A549 (cell line): ENCODE measurements around the gene BRD8. TPM values are rescaled to one million over a fixed set of nuclear protein-coding genes. Genes with fewer than 3 reads are reported as not detected.

Experiments
- ATAC-seq, 2 experiments: fragments of 200-7000 bp in 1 of 2; fragments of >200 bp in 1 of 2; cut with Nextera tagmentation in 1 of 2; cut with Tn5 transposase in 1 of 2; 3 replicates each; pipeline versions ENCODE4 v1.8.0 to v1.9.1; 2018 to 2020; ENCODE audit warnings: mild to moderate bottlenecking in 1 of 2, moderate library complexity in 1 of 2
- CTCF ChIA-PET: fragments of 300-600 bp; sonication (Branson Sonifier 250); formaldehyde crosslinking; extraction: SDS; loops from one replicate; lab custom pipeline; 2021; ENCODE audit warnings: antibody characterized with exemption, inconsistent platforms; lab: Yijun Ruan, JAX
- POLR2A ChIA-PET: fragments of 350-600 bp; formaldehyde crosslinking; extraction: SDS; loops from one replicate; lab custom pipeline; 2021; ENCODE audit warnings: antibody characterized with exemption, inconsistent platforms; lab: Yijun Ruan, JAX
- DNase-seq, 2 experiments: peaks; one replicate each; pipeline versions ENCODE4 v3.0.0 to v3.0.0-alpha.2; 2011 to 2016; ENCODE audit warnings: low read depth in 1 of 2, low spot score in 1 of 2
- FAIRE-seq: peaks from 2 replicates; lab custom pipeline; 2011; peaks lifted over from hg19 to GRCh38; lab: Jason Lieb, UNC
- H3K27ac ChIP-seq, 2 experiments: fragments of >200 bp; sonication (Bioruptor Twin); formaldehyde crosslinking; 3 replicates each; pipeline ENCODE4 v1.5.1; 2016 to 2017
- H3K4me1 ChIP-seq: fragments of >200 bp; sonication (Bioruptor Twin); formaldehyde crosslinking; 3 replicates; pipeline ENCODE4 v1.6.1; 2016
- H3K4me2 ChIP-seq: fragments of >200 bp; sonication (Bioruptor Twin); formaldehyde crosslinking; 3 replicates; pipeline ENCODE4 v1.6.1; 2016
- H3K4me3 ChIP-seq: fragments of >200 bp; sonication (Bioruptor Twin); formaldehyde crosslinking; 3 replicates; pipeline ENCODE4 v1.5.1; 2016
- H3K9me3 ChIP-seq: fragments of >200 bp; sonication (Bioruptor Twin); formaldehyde crosslinking; 3 replicates; pipeline ENCODE4 v1.6.1; 2016
- BHLHE40 ChIP-seq: IDR thresholded peaks from 2 replicates; pipeline ENCODE4 v1.6.1; 2012; ENCODE audit warnings: low read depth, low read length, inconsistent platforms
- CHD2 ChIP-seq: fragments of 150-350 bp; IDR thresholded peaks from 2 replicates; pipeline ENCODE4 v1.6.1; 2014; ENCODE audit warnings: low read length; ENCODE audit not compliant: partially characterized antibody
- CTCF ChIP-seq: fragments of >200 bp; sonication (Bioruptor Twin); formaldehyde crosslinking; IDR thresholded peaks from 3 replicates; pipeline ENCODE4 v1.5.1; 2016
- EHMT2 ChIP-seq: fragments of 200-600 bp; sonication (generic); IDR thresholded peaks from 2 replicates; pipeline ENCODE4 v1.6.1; 2016; ENCODE audit warnings: antibody characterized with exemption, low read depth, mild to moderate bottlenecking, moderate library complexity
- HDAC2 ChIP-seq: fragments of 200-600 bp; sonication (generic); IDR thresholded peaks from 2 replicates; pipeline ENCODE4 v1.6.1; 2016
- HEYL ChIP-seq: fragments of 250-450 bp; sonication (Bioruptor Pico); IDR thresholded peaks from 2 replicates; pipeline ENCODE4 v1.8.0; 2021; ENCODE audit warnings: mild to moderate bottlenecking, moderate library complexity
- HMGXB4 ChIP-seq: fragments of 250-450 bp; sonication (Bioruptor Pico); IDR thresholded peaks from 2 replicates; pipeline ENCODE4 v1.5.0; 2021; ENCODE audit warnings: mild to moderate bottlenecking, moderate library complexity, borderline replicate concordance
- HOXA7 ChIP-seq: fragments of 250-450 bp; sonication (Bioruptor Pico); IDR thresholded peaks from 2 replicates; pipeline ENCODE4 v1.5.0; 2020; ENCODE audit warnings: mild to moderate bottlenecking, moderate library complexity
- HOXB5 ChIP-seq: fragments of 250-450 bp; sonication (Bioruptor Pico); IDR thresholded peaks from 2 replicates; pipeline ENCODE4 v1.5.0; 2020; ENCODE audit warnings: mild to moderate bottlenecking, moderate library complexity
- JUNB ChIP-seq: fragments of >200 bp; sonication (Bioruptor Twin); formaldehyde crosslinking; IDR thresholded peaks from 2 replicates; pipeline ENCODE4 v1.6.1; 2016
- KDM5A ChIP-seq: fragments of 200-600 bp; sonication (generic); IDR thresholded peaks from 2 replicates; pipeline ENCODE4 v1.6.1; 2016; ENCODE audit warnings: antibody characterized with exemption, mild to moderate bottlenecking
- MAZ ChIP-seq: fragments of 150-350 bp; IDR thresholded peaks from 2 replicates; pipeline ENCODE4 v1.6.1; 2014; ENCODE audit warnings: antibody characterized with exemption, low read depth, low read length, borderline replicate concordance
- MYC ChIP-seq: IDR thresholded peaks from 2 replicates; pipeline ENCODE4 v1.6.1; 2012; ENCODE audit warnings: mild to moderate bottlenecking, inconsistent platforms, low read length, improper control_type of control experiment, borderline replicate concordance
- NFE2L2 ChIP-seq: fragments of 150-350 bp; conservative IDR thresholded peaks from 2 replicates; pipeline ENCODE4 v1.6.1; 2014; ENCODE audit warnings: low read length
- NPAS2 ChIP-seq: fragments of 250-450 bp; sonication (Bioruptor Pico); IDR thresholded peaks from 2 replicates; pipeline ENCODE4 v1.8.0; 2022; ENCODE audit warnings: mild to moderate bottlenecking, moderate library complexity, borderline replicate concordance
- NR3C1 ChIP-seq: fragments of >200 bp; sonication (Bioruptor Twin); formaldehyde crosslinking; IDR thresholded peaks from 3 replicates; pipeline ENCODE4 v1.6.1; 2017
- PBX3 ChIP-seq: IDR thresholded peaks from 2 replicates; pipeline ENCODE4 v1.6.1; 2012
- RAD21 ChIP-seq, 2 experiments: fragments of >200 bp in 1 of 2; sonication (Bioruptor Twin) in 1 of 2; formaldehyde crosslinking in 1 of 2; IDR thresholded peaks in 1 of 2; conservative IDR thresholded peaks in 1 of 2; 2 replicates in 1 of 2; 3 replicates in 1 of 2; pipeline ENCODE4 v1.6.1; 2012 to 2018; ENCODE audit warnings: inconsistent platforms in 1 of 2
- RARB ChIP-seq: fragments of 250-450 bp; sonication (Bioruptor Pico); IDR thresholded peaks from 2 replicates; pipeline ENCODE4 v1.8.0; 2021; ENCODE audit warnings: mild to moderate bottlenecking, moderate library complexity
- REST ChIP-seq: fragments of 200-600 bp; sonication (generic); IDR thresholded peaks from 2 replicates; pipeline ENCODE4 v1.6.1; 2016; ENCODE audit warnings: antibody characterized with exemption, mild to moderate bottlenecking, moderate library complexity
- SMC3 ChIP-seq: fragments of >200 bp; sonication (Bioruptor Twin); formaldehyde crosslinking; IDR thresholded peaks from 3 replicates; pipeline ENCODE4 v1.6.1; 2018; ENCODE audit warnings: inconsistent platforms
- TFCP2L1 ChIP-seq: fragments of 250-450 bp; sonication (Bioruptor Pico); IDR thresholded peaks from 2 replicates; pipeline ENCODE4 v1.5.0; 2021; ENCODE audit warnings: mild to moderate bottlenecking
- ZFP36 ChIP-seq: fragments of 450-650 bp; IDR thresholded peaks from 2 replicates; pipeline ENCODE4 v1.6.1; 2014; ENCODE audit warnings: borderline replicate concordance; ENCODE audit not compliant: partially characterized antibody
- ZNF302 ChIP-seq: fragments of 250-450 bp; sonication (Bioruptor Pico); IDR thresholded peaks from 2 replicates; pipeline ENCODE4 v1.9.0; 2021; ENCODE audit warnings: inconsistent platforms, mild to moderate bottlenecking, moderate library complexity
- WGBS: methylation state at CpG from one replicate; pipeline ENCODE4 v1.1.6; 2017; ENCODE audit errors: missing lambda C conversion rate; 5-methylcytosine and 5-hydroxymethylcytosine counted together
- polyA plus RNA-seq, 4 experiments: library from polyadenylated mRNA; depleted of rRNA in 3 of 4; stranded (reverse); fragments of >200 nt; fragmentation: RNase III in 1 of 4; extraction: RNeasy Plus Mini Kit Qiagen cat#74134 plus additional on column Dnase treatment in 1 of 4; gene quantifications; 2 replicates in 3 of 4; 3 replicates in 1 of 4; pipeline ENCODE4 v1.2.3, GENCODE V29; 2011 to 2017

BRD8 gene
- polyA plus RNA-seq, 2 of the 4 experiments (the other 2 are of a cell fraction) = 65.7 to 85.8 TPM

GRCh38 chr5:138159666-138160065, 18.8 kb downstream of the BRD8 start:
- ChIA-PET CTCF (interaction anchor here (1.1 to 1.3 kb wide), 2 partner anchors 12 to 82 kb away, joined by 3 to 4 read pairs; no protein-coding TSS in a partner anchor), POLR2A (no interaction called here)
- Histone ChIP-seq H3K9me3 (no peaks in the 10 kb centered on the region), H3K4me1 (no peaks in the 10 kb centered on the region), H3K4me2 (no peak overlapping the region), H3K4me3 (no peak overlapping the region), H3K27ac (no peak overlapping the region)
- 87% methylated on average over 5 of the region's 5 CpGs for WGBS
- DNase-seq (no peak), FAIRE-seq (no peak), ATAC-seq (no peak)
- TF ChIP-seq HOXA7 (CRISPR knock-in tag) = no peak
- TF ChIP-seq RARB = no peak
- no peak for TF ChIP-seq CTCF
- no peak for TF ChIP-seq BHLHE40
- no peak for TF ChIP-seq NFE2L2
- no peak for TF ChIP-seq RAD21 (conservative IDR thresholded peaks at IDR 0.05 in 1 of 2, IDR thresholded peaks at IDR 0.05 in 1 of 2)
- no peak for TF ChIP-seq REST
- no peak for TF ChIP-seq HDAC2
- TF ChIP-seq TFCP2L1 (CRISPR knock-in tag) = no peak
- TF ChIP-seq MYC = no peak
- TF ChIP-seq ZFP36 = no peak
- TF ChIP-seq CHD2 = no peak
- TF ChIP-seq HEYL (CRISPR knock-in tag) = no peak
- no peak for TF ChIP-seq NPAS2 (CRISPR knock-in tag)

GRCh38 chr5:138157626-138158025, 20.8 kb downstream of the BRD8 start:
- CTCF ChIA-PET = no interaction called here
- TF ChIP-seq EHMT2 = no peak
- no peak for TF ChIP-seq MAZ
- TF ChIP-seq ZNF302 = no peak
- TF ChIP-seq PBX3 = no peak
- no peak for TF ChIP-seq HEYL (CRISPR knock-in tag)
- no peak for TF ChIP-seq JUNB
- TF ChIP-seq KDM5A = no peak
- no peak for TF ChIP-seq SMC3
- no peak for TF ChIP-seq CTCF
- no peak for TF ChIP-seq HOXB5
- no peak for TF ChIP-seq RARB
- TF ChIP-seq RAD21 (conservative IDR thresholded peaks at IDR 0.05 in 1 of 2, IDR thresholded peaks at IDR 0.05 in 1 of 2) = no peak
- TF ChIP-seq NR3C1 = no peak
- TF ChIP-seq HMGXB4 = no peak

More at GRCh38 chr5:138157626-138158025, 20.8 kb downstream of the BRD8 start:
- ATAC-seq (no peak), FAIRE-seq (no peak), DNase-seq (no peak)
- H3K4me3 ChIP-seq = no peak overlapping the region
- H3K27ac ChIP-seq = no peak overlapping the region
- 100% methylated on average over 1 of the region's 1 CpG for WGBS
- H3K4me1 ChIP-seq = no peaks in the 10 kb centered on the region
- no peak overlapping the region for H3K4me2 ChIP-seq
- POLR2A ChIA-PET = no interaction called here
- no peaks in the 10 kb centered on the region for H3K9me3 ChIP-seq
